Measurements from ENCODE around the gene NOD1.
A peak's percentile ranks its signal among the peaks of the same experiment; 100 is the strongest.

The NOD1 gene

DNA sequence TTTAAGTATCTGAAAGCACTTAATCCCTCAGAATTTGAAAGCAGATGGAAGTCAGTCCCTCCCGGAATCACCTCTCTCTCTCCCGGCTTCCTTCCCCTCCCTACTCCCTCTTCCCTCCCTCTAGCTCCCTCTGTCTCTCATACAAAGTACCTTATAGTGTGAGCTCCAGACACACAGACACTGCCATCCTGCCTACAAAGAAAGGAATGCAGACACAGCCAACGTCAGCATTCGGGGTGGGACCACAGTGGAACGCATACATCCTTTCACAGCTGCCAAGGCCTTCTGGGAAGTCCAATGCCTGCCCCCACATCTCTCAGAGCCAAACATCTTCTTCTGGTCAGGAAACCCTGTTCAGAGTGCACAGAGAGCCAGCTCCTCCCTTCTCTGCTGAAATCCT is 9.3 kb downstream of the NOD1 start:
- no peak for DNase-seq (ENCODE audit: low read depth)
- H3K4me3 ChIP-seq (ENCODE audit: low read depth, low read length), result no peak overlapping the region
- TF ChIP-seq, protein P1, sequence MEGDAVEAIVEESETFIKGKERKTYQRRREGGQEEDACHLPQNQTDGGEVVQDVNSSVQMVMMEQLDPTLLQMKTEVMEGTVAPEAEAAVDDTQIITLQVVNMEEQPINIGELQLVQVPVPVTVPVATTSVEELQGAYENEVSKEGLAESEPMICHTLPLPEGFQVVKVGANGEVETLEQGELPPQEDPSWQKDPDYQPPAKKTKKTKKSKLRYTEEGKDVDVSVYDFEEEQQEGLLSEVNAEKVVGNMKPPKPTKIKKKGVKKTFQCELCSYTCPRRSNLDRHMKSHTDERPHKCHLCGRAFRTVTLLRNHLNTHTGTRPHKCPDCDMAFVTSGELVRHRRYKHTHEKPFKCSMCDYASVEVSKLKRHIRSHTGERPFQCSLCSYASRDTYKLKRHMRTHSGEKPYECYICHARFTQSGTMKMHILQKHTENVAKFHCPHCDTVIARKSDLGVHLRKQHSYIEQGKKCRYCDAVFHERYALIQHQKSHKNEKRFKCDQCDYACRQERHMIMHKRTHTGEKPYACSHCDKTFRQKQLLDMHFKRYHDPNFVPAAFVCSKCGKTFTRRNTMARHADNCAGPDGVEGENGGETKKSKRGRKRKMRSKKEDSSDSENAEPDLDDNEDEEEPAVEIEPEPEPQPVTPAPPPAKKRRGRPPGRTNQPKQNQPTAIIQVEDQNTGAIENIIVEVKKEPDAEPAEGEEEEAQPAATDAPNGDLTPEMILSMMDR (IDR thresholded peaks at IDR 0.05; ENCODE audit: control insufficient read depth, extremely low read depth, insufficient read depth), result peak; percentile 25

DNA sequence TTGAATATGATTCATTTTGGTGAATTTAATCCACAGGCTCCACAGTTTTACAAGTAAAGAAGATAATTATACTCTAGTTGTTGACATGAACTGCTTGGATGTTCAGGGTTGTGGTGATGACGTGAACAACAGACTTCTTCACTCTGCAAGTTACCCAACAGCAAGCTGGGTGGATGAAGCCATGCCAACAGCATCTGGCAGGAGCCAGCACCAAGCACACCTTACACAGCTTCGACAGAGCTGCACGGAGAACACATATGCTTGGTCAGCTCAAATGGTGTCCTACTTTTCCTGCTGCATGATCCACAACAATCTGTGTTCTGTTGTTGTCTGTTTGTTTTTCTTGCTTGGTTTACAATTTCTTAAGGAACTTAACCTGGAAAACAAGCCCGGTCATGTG is 9.8 kb downstream of the NOD1 start:
- H3K4me3 ChIP-seq (ENCODE audit: low read depth, low read length), result no peak overlapping the region
- no peak for DNase-seq (ENCODE audit: low read depth)
- TF ChIP-seq, protein P1 (IDR thresholded peaks at IDR 0.05; ENCODE audit: control insufficient read depth, extremely low read depth, insufficient read depth), result no peak

DNA sequence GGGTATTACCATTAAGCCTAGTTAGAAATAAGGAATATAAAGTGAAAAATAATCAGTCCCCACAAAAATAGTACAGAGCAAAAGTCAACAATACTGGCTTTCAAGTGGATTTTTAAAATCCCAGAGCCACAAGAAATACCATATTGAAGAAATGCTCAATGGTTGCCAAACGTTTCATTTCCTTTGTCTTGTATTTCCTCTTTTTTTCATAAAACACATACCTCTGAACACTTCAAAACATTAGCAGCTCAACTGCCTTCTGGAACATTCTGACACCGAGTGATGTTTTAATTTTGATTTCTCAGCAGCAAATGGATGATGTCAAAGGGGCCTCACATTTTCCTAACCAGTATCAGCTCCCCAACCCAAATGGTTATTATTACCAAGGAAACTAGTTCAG is 10.5 kb downstream of the NOD1 start:
- no peak for DNase-seq (ENCODE audit: low read depth)
- H3K4me3 ChIP-seq (ENCODE audit: low read depth, low read length), result no peak overlapping the region
- TF ChIP-seq, protein P1 (IDR thresholded peaks at IDR 0.05; ENCODE audit: control insufficient read depth, extremely low read depth, insufficient read depth), result no peak

- no peak for DNase-seq (ENCODE audit: low read depth)
- H3K4me3 ChIP-seq (ENCODE audit: low read depth, low read length), result no peak overlapping the region
- TF ChIP-seq, protein P1 (IDR thresholded peaks at IDR 0.05; ENCODE audit: control insufficient read depth, extremely low read depth, insufficient read depth), result no peak
Measured at GRCh38 chr7:30467271-30467670, 11.3 kb downstream of the NOD1 start.

- TF ChIP-seq, protein P1 (IDR thresholded peaks at IDR 0.05; ENCODE audit: control insufficient read depth, extremely low read depth, insufficient read depth), result no peak
- no peak for DNase-seq (ENCODE audit: low read depth)
- H3K4me3 ChIP-seq (ENCODE audit: low read depth, low read length), result no peak overlapping the region
Measured at GRCh38 chr7:30466266-30466665, 12.3 kb downstream of the NOD1 start.

GRCh38 chr7:30465811-30466180 is 12.8 kb downstream of the NOD1 start:
- DNase-seq (ENCODE audit: low read depth), result no peak
- TF ChIP-seq, protein P1 (IDR thresholded peaks at IDR 0.05; ENCODE audit: control insufficient read depth, extremely low read depth, insufficient read depth), result no peak
- no peak overlapping the region for H3K4me3 ChIP-seq (ENCODE audit: low read depth, low read length)

GRCh38 chr7:30465046-30465810 is 13.4 kb downstream of the NOD1 start:
- no peak overlapping the region for H3K4me3 ChIP-seq (ENCODE audit: low read depth, low read length)
- no peak for DNase-seq (ENCODE audit: low read depth)
- TF ChIP-seq, protein P1 (IDR thresholded peaks at IDR 0.05; ENCODE audit: control insufficient read depth, extremely low read depth, insufficient read depth), result no peak

Data from LNCaP clone FGC (cell line).